K562 (cell line): ENCODE data around the gene LRRTM4.

Experiments used
- ARNT ChIP-seq, 2 experiments: fragments of 450-650 bp; IDR thresholded peaks; 2 replicates each; pipeline ENCODE4 v1.6.1; 2016; ENCODE audit warnings: mild to moderate bottlenecking in 1 of 2
- CHD2 ChIP-seq: IDR thresholded peaks from 2 replicates; pipeline ENCODE4 v1.6.1; 2011; ENCODE audit warnings: low read depth, low read length
- CTCF ChIP-seq, 3 experiments: IDR thresholded peaks in 2 of 3; conservative IDR thresholded peaks in 1 of 3; 2 replicates each; pipeline ENCODE4 v1.5.1; 2011 to 2012; ENCODE audit warnings: low read length in 3 of 3, mild to moderate bottlenecking in 3 of 3, control low read depth in 2 of 3, improper control_type of control experiment in 1 of 3, inconsistent platforms in 1 of 3, low read depth in 1 of 3, mixed read lengths in 1 of 3, moderate library complexity in 1 of 3; ENCODE audit not compliant: insufficient read depth in 2 of 3
- DPF2 ChIP-seq: fragments of 450-650 bp; IDR thresholded peaks from 2 replicates; pipeline ENCODE4 v1.6.1; 2016
- FOXP1 ChIP-seq: sonication (generic); formaldehyde crosslinking; IDR thresholded peaks from 2 replicates; pipeline ENCODE4 v1.8.0; 2022; ENCODE audit warnings: mild to moderate bottlenecking, missing genetic modification reagents
- HDAC6 ChIP-seq: IDR thresholded peaks from 2 replicates; pipeline ENCODE4 v1.6.1; 2012; ENCODE audit warnings: low read depth, mild to moderate bottlenecking, control low read depth, inconsistent platforms, low read length, moderate library complexity
- JUN ChIP-seq, 2 experiments: sonication (generic) in 1 of 2; formaldehyde crosslinking in 1 of 2; IDR thresholded peaks; 2 replicates each; pipeline versions ENCODE4 v1.6.1 to v1.8.0; 2012 to 2022; ENCODE audit warnings: borderline replicate concordance in 2 of 2, mild to moderate bottlenecking in 2 of 2, improper control_type of control experiment in 1 of 2, low read depth in 1 of 2, low read length in 1 of 2, missing genetic modification reagents in 1 of 2
- JUND ChIP-seq, 2 experiments: IDR thresholded peaks; 2 replicates in 1 of 2; 3 replicates in 1 of 2; pipeline ENCODE4 v1.6.1; 2011; ENCODE audit warnings: borderline replicate concordance in 2 of 2, low read depth in 2 of 2, low read length in 2 of 2, improper control_type of control experiment in 1 of 2, missing biosample characterization in 1 of 2, missing genetic modification characterization in 1 of 2, missing genetic modification reagents in 1 of 2
- MAFK ChIP-seq: IDR thresholded peaks from 2 replicates; pipeline ENCODE4 v1.6.1; 2011; ENCODE audit warnings: low read length, improper control_type of control experiment
- MYC ChIP-seq, 2 experiments: fragments of 250-450 bp in 1 of 2; sonication (Bioruptor Pico) in 1 of 2; IDR thresholded peaks; 2 replicates each; pipeline versions ENCODE4 v1.5.1 to v1.6.1; 2012 to 2021; ENCODE audit warnings: low read depth in 2 of 2, borderline replicate concordance in 1 of 2, improper control_type of control experiment in 1 of 2, low read length in 1 of 2, mild to moderate bottlenecking in 1 of 2, moderate library complexity in 1 of 2
- YBX1 ChIP-seq: fragments of 450-650 bp; IDR thresholded peaks from 2 replicates; pipeline ENCODE4 v1.7.1; 2016; ENCODE audit warnings: mild to moderate bottlenecking
- YY1 ChIP-seq, 3 experiments: IDR thresholded peaks; 2 replicates each; pipeline ENCODE4 v1.6.1; 2011; ENCODE audit warnings: low read length in 2 of 3, mild to moderate bottlenecking in 2 of 3, moderate library complexity in 2 of 3, borderline replicate concordance in 1 of 3, control low read depth in 1 of 3, low read depth in 1 of 3; ENCODE audit not compliant: insufficient read depth in 3 of 3, insufficient replicate concordance in 2 of 3, control insufficient read depth in 1 of 3, insufficient read length in 1 of 3; ENCODE audit errors: extremely low read depth in 1 of 3
- ZNF445 ChIP-seq: fragments of 250-450 bp; sonication (Bioruptor Pico); IDR thresholded peaks from 2 replicates; pipeline ENCODE4 v1.4.0; 2020; ENCODE audit warnings: low read depth, mild to moderate bottlenecking, moderate library complexity
- ZNF830 ChIP-seq: fragments of 250-450 bp; sonication (Bioruptor Pico); IDR thresholded peaks from 2 replicates; pipeline ENCODE4 v1.5.0; 2021; ENCODE audit warnings: mild to moderate bottlenecking

- TF ChIP-seq YY1 (IDR thresholded peaks at IDR 0.05; ENCODE audit: borderline replicate concordance in 1 of 3, control insufficient read depth in 1 of 3, extremely low read depth in 1 of 3, insufficient read depth in 3 of 3, insufficient read length in 1 of 3, insufficient replicate concordance in 2 of 3, low read depth in 1 of 3, low read length in 2 of 3) = no peak
- TF ChIP-seq YBX1 = no peak
- no peak for TF ChIP-seq CTCF (IDR thresholded peaks at IDR 0.05 in 2 of 3, conservative IDR thresholded peaks at IDR 0.05 in 1 of 3; ENCODE audit: insufficient read depth in 2 of 3, low read depth in 1 of 3, low read length in 3 of 3)
- TF ChIP-seq CHD2 = no peak
- no peak for TF ChIP-seq ZNF830 (CRISPR knock-in tag)
- TF ChIP-seq JUN (IDR thresholded peaks at IDR 0.05; ENCODE audit: borderline replicate concordance, low read depth, low read length) = no peak
- no peak for TF ChIP-seq JUN (CRISPR knock-in tag; IDR thresholded peaks at IDR 0.05; ENCODE audit: borderline replicate concordance)
- TF ChIP-seq MAFK = no peak
- TF ChIP-seq MYC (IDR thresholded peaks at IDR 0.05; ENCODE audit: low read depth, low read length) = no peak
- TF ChIP-seq MYC (CRISPR knock-in tag; IDR thresholded peaks at IDR 0.05; ENCODE audit: borderline replicate concordance, low read depth) = no peak
- TF ChIP-seq ARNT (IDR thresholded peaks at IDR 0.05) = no peak
- no peak for TF ChIP-seq HDAC6
- no peak for TF ChIP-seq FOXP1 (CRISPR knock-in tag)
- no peak for TF ChIP-seq DPF2
- no peak for TF ChIP-seq JUND (IDR thresholded peaks at IDR 0.05; ENCODE audit: borderline replicate concordance, low read depth, low read length)
- no peak for TF ChIP-seq JUND (tag; IDR thresholded peaks at IDR 0.05; ENCODE audit: borderline replicate concordance, low read depth, low read length)
- TF ChIP-seq ZNF445 (CRISPR knock-in tag) = no peak
Observed at GRCh38 chr2:76958749-76959148, 563.4 kb downstream of the LRRTM4 start.
